ENCODE measurements around the gene IGFLR1.

IGFLR1 gene

GRCh38 chr19:35712567-35713505 lies 29.4 kb downstream of the IGFLR1 start:
- TF ChIP-seq, protein P1, sequence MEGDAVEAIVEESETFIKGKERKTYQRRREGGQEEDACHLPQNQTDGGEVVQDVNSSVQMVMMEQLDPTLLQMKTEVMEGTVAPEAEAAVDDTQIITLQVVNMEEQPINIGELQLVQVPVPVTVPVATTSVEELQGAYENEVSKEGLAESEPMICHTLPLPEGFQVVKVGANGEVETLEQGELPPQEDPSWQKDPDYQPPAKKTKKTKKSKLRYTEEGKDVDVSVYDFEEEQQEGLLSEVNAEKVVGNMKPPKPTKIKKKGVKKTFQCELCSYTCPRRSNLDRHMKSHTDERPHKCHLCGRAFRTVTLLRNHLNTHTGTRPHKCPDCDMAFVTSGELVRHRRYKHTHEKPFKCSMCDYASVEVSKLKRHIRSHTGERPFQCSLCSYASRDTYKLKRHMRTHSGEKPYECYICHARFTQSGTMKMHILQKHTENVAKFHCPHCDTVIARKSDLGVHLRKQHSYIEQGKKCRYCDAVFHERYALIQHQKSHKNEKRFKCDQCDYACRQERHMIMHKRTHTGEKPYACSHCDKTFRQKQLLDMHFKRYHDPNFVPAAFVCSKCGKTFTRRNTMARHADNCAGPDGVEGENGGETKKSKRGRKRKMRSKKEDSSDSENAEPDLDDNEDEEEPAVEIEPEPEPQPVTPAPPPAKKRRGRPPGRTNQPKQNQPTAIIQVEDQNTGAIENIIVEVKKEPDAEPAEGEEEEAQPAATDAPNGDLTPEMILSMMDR (conservative IDR thresholded peaks at IDR 0.05; ENCODE audit: low read depth, low read length) = no peak
- no peak for DNase-seq (ENCODE audit: low read depth)
- no peak overlapping the region for H3K4me3 ChIP-seq (ENCODE audit: low read depth, low read length)

DNA sequence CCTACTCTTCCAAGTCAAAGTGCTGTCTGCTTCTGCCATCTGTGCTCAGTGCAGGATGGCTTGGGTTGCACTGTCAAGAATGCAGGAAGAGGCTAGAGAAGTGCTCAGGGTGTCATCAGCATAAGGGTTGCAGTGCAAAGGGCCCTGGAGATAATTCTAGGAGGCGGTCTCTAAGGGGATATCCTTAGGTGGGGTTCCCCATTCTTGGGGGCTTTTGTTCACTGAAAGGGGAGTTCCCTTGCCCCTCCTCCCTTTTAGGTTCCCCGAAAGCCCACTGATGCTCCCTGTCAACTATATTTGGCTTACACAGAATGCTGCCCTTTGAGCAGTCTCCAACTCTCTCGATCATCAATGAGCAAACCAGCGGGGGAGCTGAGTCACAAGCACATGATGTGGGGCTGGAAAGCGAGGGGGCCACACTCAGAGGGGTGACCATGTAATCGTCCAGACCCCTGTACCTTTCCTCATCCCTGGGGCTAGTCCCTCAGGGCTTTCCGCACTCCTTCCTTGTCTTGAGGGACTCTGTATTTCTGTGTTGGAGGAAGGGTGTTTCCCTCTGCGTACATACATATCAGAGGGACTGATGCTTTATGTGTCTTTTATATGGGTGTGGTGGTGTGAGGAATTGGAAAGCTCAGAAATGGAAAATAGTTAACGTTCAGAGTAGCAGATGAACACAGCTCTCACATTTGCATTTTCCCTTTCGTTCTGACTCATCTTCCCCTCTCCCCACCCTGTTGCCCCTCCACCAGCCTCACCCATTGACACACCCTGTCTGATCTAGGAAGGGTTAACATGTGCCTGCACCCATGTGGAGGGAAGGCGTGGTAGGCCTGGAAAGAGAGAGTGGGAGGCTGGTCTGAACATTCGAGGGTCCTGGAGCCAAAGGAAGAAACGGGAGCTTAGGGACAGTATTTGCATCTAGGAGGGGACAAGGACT lies 31.2 kb downstream of the IGFLR1 start:
- no peak for DNase-seq (ENCODE audit: low read depth)
- TF ChIP-seq, protein P1 (conservative IDR thresholded peaks at IDR 0.05; ENCODE audit: low read depth, low read length) = no peak

GRCh38 chr19:35708391-35708790 lies 33.9 kb downstream of the IGFLR1 start:
- H3K4me3 ChIP-seq (ENCODE audit: low read depth, low read length) = no peak overlapping the region
- TF ChIP-seq, protein P1 (conservative IDR thresholded peaks at IDR 0.05; ENCODE audit: low read depth, low read length) = no peak
- DNase-seq (ENCODE audit: low read depth) = no peak

More for the DNA sequence above, 31.2 kb downstream of the IGFLR1 start:
- no peak overlapping the region for H3K4me3 ChIP-seq (ENCODE audit: low read depth, low read length)

- H3K4me3 ChIP-seq (ENCODE audit: low read depth, low read length) = no peak within 1 kb of the TSS
- DNase-seq (ENCODE audit: low read depth) = peak; percentile 67
- TF ChIP-seq, protein P1 (conservative IDR thresholded peaks at IDR 0.05; ENCODE audit: low read depth, low read length) = no peak
Observed at GRCh38 chr19:35704218-35704617, 38.0 kb downstream of the IGFLR1 start, which contains the start of gene ZBTB32. Gene ZBTB32 (plus strand): TSS chr19:35704558. CDS start chr19:35714627, 10,069 bp downstream.

GRCh38 chr19:35703343-35703742 lies 38.9 kb downstream of the IGFLR1 start:
- TF ChIP-seq, protein P1 (conservative IDR thresholded peaks at IDR 0.05; ENCODE audit: low read depth, low read length) = no peak
- no peak overlapping the region for H3K4me3 ChIP-seq (ENCODE audit: low read depth, low read length)
- DNase-seq (ENCODE audit: low read depth) = no peak

- TF ChIP-seq, protein P1 (conservative IDR thresholded peaks at IDR 0.05; ENCODE audit: low read depth, low read length) = no peak
- peak; percentile 99 for DNase-seq (ENCODE audit: low read depth)
Observed at GRCh38 chr19:35702223-35703012, 39.8 kb downstream of the IGFLR1 start.

More at GRCh38 chr19:35702223-35703012, 39.8 kb downstream of the IGFLR1 start:
- peak overlapping the region; percentile 62 for H3K4me3 ChIP-seq (ENCODE audit: low read depth, low read length)
